ENCODE data around the gene CMTM3. TPM values are rescaled to one million over a fixed set of nuclear protein-coding genes. Genes with fewer than 3 reads are reported as not detected.

The CMTM3 gene
- polyA plus RNA-seq, 1 donor (not counting 4 experiments of a cell fraction or from before 2014, with no cell fraction given), result 15.7 TPM

DNA sequence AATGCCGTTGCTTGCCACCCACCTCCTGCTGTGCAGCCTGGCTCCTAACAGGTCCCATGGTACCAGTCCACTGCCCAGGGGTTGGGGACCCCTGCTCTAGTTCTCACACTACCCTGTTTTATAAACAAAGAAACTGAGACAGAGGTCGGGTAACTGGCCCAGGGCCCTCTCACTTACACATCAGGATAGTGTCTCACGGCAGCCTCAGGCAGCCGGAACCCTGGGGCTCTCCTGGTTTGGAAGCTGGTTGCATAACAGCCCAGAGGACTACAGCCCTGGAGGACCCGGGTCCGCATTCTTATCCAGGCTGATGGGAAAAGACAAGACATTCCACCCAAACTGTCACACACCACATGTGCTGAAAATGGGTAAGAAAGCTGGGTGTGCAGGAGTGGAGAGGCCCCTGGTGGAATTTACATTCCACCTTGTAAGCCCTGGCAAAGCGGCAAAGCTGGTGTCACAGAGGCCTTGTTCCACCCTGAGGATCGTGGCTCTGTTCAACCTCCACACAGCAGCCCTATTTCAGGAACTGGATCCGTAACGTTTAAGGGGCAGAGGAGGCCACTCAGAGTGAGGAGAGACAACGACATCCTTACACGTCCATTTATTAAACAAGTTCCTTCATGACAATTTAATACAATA, 9.8 kb downstream of the CMTM3 start:
- Histone ChIP-seq H3K36me3 (ENCODE audit: control insufficient read depth in 2 of 2, extremely low read depth in 1 of 2, insufficient read depth in 2 of 2, low read length in 2 of 2) (peaks cover 22 to 29% of the 10 kb centered on the region in 2 experiments), H3K27ac (ENCODE audit: control insufficient read depth, insufficient read depth, low read length) (no peak overlapping the region), H3K9me1 (ENCODE audit: control insufficient read depth, extremely low read depth, insufficient read depth, low read length) (no peaks in the 10 kb centered on the region), H3K9ac (ENCODE audit: control insufficient read depth, extremely low read depth, insufficient read depth, low read length) (no peak overlapping the region), H3K4me3 (ENCODE audit: control insufficient read depth in 2 of 3, extremely low read depth in 1 of 3, insufficient read depth in 2 of 3, low read depth in 1 of 3, low read length in 3 of 3) (no peak overlapping the region), H3K4me2 (ENCODE audit: control insufficient read depth, extremely low read depth, insufficient read depth, low read depth, low read length) (no peak overlapping the region), H3K27me3 (ENCODE audit: control insufficient read depth, extremely low read depth, insufficient read depth, low read length) (no peaks in the 10 kb centered on the region), H3K4me1 (ENCODE audit: control insufficient read depth, extremely low read depth, insufficient read depth, low read length) (peaks cover 18% of the 10 kb centered on the region), H3K9me3 (ENCODE audit: control insufficient read depth, low read depth, low read length) (no peaks in the 10 kb centered on the region), H4K20me1 (ENCODE audit: control insufficient read depth, extremely low read depth, insufficient read depth, low read length) (no peaks in the 10 kb centered on the region), H2AFZ (ENCODE audit: control insufficient read depth, low read length) (no peak overlapping the region), H3K79me2 (ENCODE audit: control insufficient read depth, insufficient read depth, low read length) (no peaks in the 10 kb centered on the region)
- FAIRE-seq, result no peak
- dilution Hi-C loops (cut with MboI; ENCODE audit: extremely low pct_ligation_motif_present, low sequenced_read_pairs), result no loop called here
- DNase-seq (ENCODE audit: low read depth, low spot score), result no peak
- TF ChIP-seq, protein P1, sequence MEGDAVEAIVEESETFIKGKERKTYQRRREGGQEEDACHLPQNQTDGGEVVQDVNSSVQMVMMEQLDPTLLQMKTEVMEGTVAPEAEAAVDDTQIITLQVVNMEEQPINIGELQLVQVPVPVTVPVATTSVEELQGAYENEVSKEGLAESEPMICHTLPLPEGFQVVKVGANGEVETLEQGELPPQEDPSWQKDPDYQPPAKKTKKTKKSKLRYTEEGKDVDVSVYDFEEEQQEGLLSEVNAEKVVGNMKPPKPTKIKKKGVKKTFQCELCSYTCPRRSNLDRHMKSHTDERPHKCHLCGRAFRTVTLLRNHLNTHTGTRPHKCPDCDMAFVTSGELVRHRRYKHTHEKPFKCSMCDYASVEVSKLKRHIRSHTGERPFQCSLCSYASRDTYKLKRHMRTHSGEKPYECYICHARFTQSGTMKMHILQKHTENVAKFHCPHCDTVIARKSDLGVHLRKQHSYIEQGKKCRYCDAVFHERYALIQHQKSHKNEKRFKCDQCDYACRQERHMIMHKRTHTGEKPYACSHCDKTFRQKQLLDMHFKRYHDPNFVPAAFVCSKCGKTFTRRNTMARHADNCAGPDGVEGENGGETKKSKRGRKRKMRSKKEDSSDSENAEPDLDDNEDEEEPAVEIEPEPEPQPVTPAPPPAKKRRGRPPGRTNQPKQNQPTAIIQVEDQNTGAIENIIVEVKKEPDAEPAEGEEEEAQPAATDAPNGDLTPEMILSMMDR (optimal IDR thresholded peaks at IDR 0.05 in 1 of 3, IDR thresholded peaks at IDR 0.05 in 1 of 3, conservative IDR thresholded peaks at IDR 0.05 in 1 of 3; ENCODE audit: extremely low read depth in 1 of 3, insufficient read depth in 2 of 3, low read length in 3 of 3), result no peak
- no peak for TF ChIP-seq EZH2 (IDR thresholded peaks at IDR 0.05; ENCODE audit: low read length)

- no peak for DNase-seq (ENCODE audit: low read depth, low spot score)
- Histone ChIP-seq H3K9me1 (ENCODE audit: control insufficient read depth, extremely low read depth, insufficient read depth, low read length) (no peaks in the 10 kb centered on the region), H3K36me3 (ENCODE audit: control insufficient read depth in 2 of 2, extremely low read depth in 1 of 2, insufficient read depth in 2 of 2, low read length in 2 of 2) (peaks cover 11 to 19% of the 10 kb centered on the region in 2 experiments), H3K4me2 (ENCODE audit: control insufficient read depth, extremely low read depth, insufficient read depth, low read depth, low read length) (no peak overlapping the region), H2AFZ (ENCODE audit: control insufficient read depth, low read length) (no peak overlapping the region), H3K9me3 (ENCODE audit: control insufficient read depth, low read depth, low read length) (no peaks in the 10 kb centered on the region), H3K9ac (ENCODE audit: control insufficient read depth, extremely low read depth, insufficient read depth, low read length) (no peak overlapping the region), H3K4me1 (ENCODE audit: control insufficient read depth, extremely low read depth, insufficient read depth, low read length) (peaks cover 24% of the 10 kb centered on the region), H3K27ac (ENCODE audit: control insufficient read depth, insufficient read depth, low read length) (no peak overlapping the region), H3K4me3 (ENCODE audit: control insufficient read depth in 2 of 3, extremely low read depth in 1 of 3, insufficient read depth in 2 of 3, low read depth in 1 of 3, low read length in 3 of 3) (no peak overlapping the region), H3K27me3 (ENCODE audit: control insufficient read depth, extremely low read depth, insufficient read depth, low read length) (no peaks in the 10 kb centered on the region), H3K79me2 (ENCODE audit: control insufficient read depth, insufficient read depth, low read length) (no peaks in the 10 kb centered on the region), H4K20me1 (ENCODE audit: control insufficient read depth, extremely low read depth, insufficient read depth, low read length) (no peaks in the 10 kb centered on the region)
- dilution Hi-C loops (cut with MboI; ENCODE audit: extremely low pct_ligation_motif_present, low sequenced_read_pairs), result no loop called here
- no peak for TF ChIP-seq EZH2 (IDR thresholded peaks at IDR 0.05; ENCODE audit: low read length)
- TF ChIP-seq, protein P1 (optimal IDR thresholded peaks at IDR 0.05 in 1 of 3, IDR thresholded peaks at IDR 0.05 in 1 of 3, conservative IDR thresholded peaks at IDR 0.05 in 1 of 3; ENCODE audit: extremely low read depth in 1 of 3, insufficient read depth in 2 of 3, low read length in 3 of 3), result no peak
- FAIRE-seq, result no peak
Observed at GRCh38 chr16:66616169-66616568, 11.7 kb downstream of the CMTM3 start.
